ENCODE data around the gene DOK5. TPM values are rescaled to one million over a fixed set of nuclear protein-coding genes. Genes with fewer than 3 reads are reported as not detected.

Gene DOK5
- total and polyA plus RNA-seq, 4 donors: 0.37 to 3.1 (median 0.46) TPM

- Histone ChIP-seq H3K27ac (ENCODE audit: low read depth in 1 of 2, low read length in 1 of 2) (no peak overlapping the region), H3K4me3 (no peak overlapping the region), H3K9me3 (ENCODE audit: control insufficient read depth in 4 of 4, insufficient read depth in 3 of 4, low read length in 3 of 4) (no peaks in the 10 kb centered on the region), H3K4me1 (ENCODE audit: control insufficient read depth in 5 of 5, insufficient read depth in 5 of 5, low read length in 5 of 5) (peaks cover 0 to 9% (median 0%) of the 10 kb centered on the region in 5 donors), H3K27me3 (ENCODE audit: control insufficient read depth in 3 of 3, insufficient read depth in 3 of 3, low read length in 2 of 3) (no peaks in the 10 kb centered on the region), H3K9ac (ENCODE audit: insufficient read depth in 1 of 2, low read length in 2 of 2) (no peak overlapping the region), H3K36me3 (ENCODE audit: control insufficient read depth in 4 of 4, insufficient read depth in 4 of 4, low read length in 4 of 4) (no peaks in the 10 kb centered on the region)
- ATAC-seq (ENCODE audit: insufficient read depth, low FRiP score): no peak
- TF ChIP-seq CTCF (IDR thresholded peaks at IDR 0.05; ENCODE audit: control extremely low read depth, extremely low read depth): no peak
- 63 to 76% methylated on average over 2 of the region's 2 CpGs for WGBS, 2 donors
- DNase-seq: peak in 2 of 3 donors; percentile 10 to 57
These were observed 165.4 kb downstream of the DOK5 start for GRCh38 chr20:54640800-54641199.

- DNase-seq (no peak), ATAC-seq (ENCODE audit: insufficient read depth, low FRiP score) (no peak)
- 89 to 92% methylated on average over 18 of the region's 18 CpGs for WGBS, 2 donors
These were observed 167.7 kb downstream of the DOK5 start for GRCh38 chr20:54642864-54643667.

GRCh38 chr20:54643761-54644160 is 168.4 kb downstream of the DOK5 start:
- Histone ChIP-seq H3K9me3 (ENCODE audit: control insufficient read depth in 4 of 4, insufficient read depth in 3 of 4, low read length in 3 of 4) (no peaks in the 10 kb centered on the region), H3K9ac (ENCODE audit: insufficient read depth in 1 of 2, low read length in 2 of 2) (no peak overlapping the region), H3K27me3 (ENCODE audit: control insufficient read depth in 3 of 3, insufficient read depth in 3 of 3, low read length in 2 of 3) (no peaks in the 10 kb centered on the region), H3K4me3 (no peak overlapping the region), H3K36me3 (ENCODE audit: control insufficient read depth in 4 of 4, insufficient read depth in 4 of 4, low read length in 4 of 4) (no peaks in the 10 kb centered on the region), H3K27ac (ENCODE audit: low read depth in 1 of 2, low read length in 1 of 2) (no peak overlapping the region), H3K4me1 (ENCODE audit: control insufficient read depth in 5 of 5, insufficient read depth in 5 of 5, low read length in 5 of 5) (peaks cover 0 to 9% (median 0%) of the 10 kb centered on the region in 5 donors)
- no peak for TF ChIP-seq CTCF (IDR thresholded peaks at IDR 0.05; ENCODE audit: control extremely low read depth, extremely low read depth)
- WGBS, 2 donors: 74 to 83% methylated on average over 4 of the region's 4 CpGs
- peak; percentile 52 to 77 (median 65) for DNase-seq
- no peak for ATAC-seq (ENCODE audit: insufficient read depth, low FRiP score)

More at GRCh38 chr20:54642864-54643667, 167.7 kb downstream of the DOK5 start:
- no peak for TF ChIP-seq CTCF (IDR thresholded peaks at IDR 0.05; ENCODE audit: control extremely low read depth, extremely low read depth)
- H3K9ac ChIP-seq (ENCODE audit: insufficient read depth in 1 of 2, low read length in 2 of 2): no peak overlapping the region
- no peak overlapping the region for H3K4me3 ChIP-seq
- no peaks in the 10 kb centered on the region for H3K9me3 ChIP-seq (ENCODE audit: control insufficient read depth in 4 of 4, insufficient read depth in 3 of 4, low read length in 3 of 4)
- no peak overlapping the region for H3K27ac ChIP-seq (ENCODE audit: low read depth in 1 of 2, low read length in 1 of 2)
- no peaks in the 10 kb centered on the region for H3K36me3 ChIP-seq (ENCODE audit: control insufficient read depth in 4 of 4, insufficient read depth in 4 of 4, low read length in 4 of 4)
- no peaks in the 10 kb centered on the region for H3K27me3 ChIP-seq (ENCODE audit: control insufficient read depth in 3 of 3, insufficient read depth in 3 of 3, low read length in 2 of 3)
- H3K4me1 ChIP-seq (ENCODE audit: control insufficient read depth in 5 of 5, insufficient read depth in 5 of 5, low read length in 5 of 5): peaks cover 0 to 9% (median 0%) of the 10 kb centered on the region in 5 donors
